A549 (cell line): Measurements from ENCODE around the gene GMIP. TPM values are rescaled to one million over a fixed set of nuclear protein-coding genes. Genes with fewer than 3 reads are reported as not detected.
"Not testable (repeated sequence)": the region's sequence is repeated elsewhere in the genome, so short reads cannot be mapped to it uniquely, and the experiment has no call there.

Experiments used
- ATAC-seq, 2 experiments: fragments of 200-7000 bp in 1 of 2; fragments of >200 bp in 1 of 2; cut with Nextera tagmentation in 1 of 2; cut with Tn5 transposase in 1 of 2; 3 replicates each; pipeline versions ENCODE4 v1.8.0 to v1.9.1; 2018 to 2020; ENCODE audit warnings: mild to moderate bottlenecking in 1 of 2, moderate library complexity in 1 of 2
- CTCF ChIA-PET: fragments of 300-600 bp; sonication (Branson Sonifier 250); formaldehyde crosslinking; extraction: SDS; loops from one replicate; lab custom pipeline; 2021; ENCODE audit warnings: antibody characterized with exemption, inconsistent platforms; lab: Yijun Ruan, JAX
- POLR2A ChIA-PET: fragments of 350-600 bp; formaldehyde crosslinking; extraction: SDS; loops from one replicate; lab custom pipeline; 2021; ENCODE audit warnings: antibody characterized with exemption, inconsistent platforms; lab: Yijun Ruan, JAX
- DNase-seq, 2 experiments: peaks; one replicate each; pipeline versions ENCODE4 v3.0.0 to v3.0.0-alpha.2; 2011 to 2016; ENCODE audit warnings: low read depth in 1 of 2, low spot score in 1 of 2
- FAIRE-seq: peaks from 2 replicates; lab custom pipeline; 2011; peaks lifted over from hg19 to GRCh38; lab: Jason Lieb, UNC
- H3K27ac ChIP-seq, 2 experiments: fragments of >200 bp; sonication (Bioruptor Twin); formaldehyde crosslinking; 3 replicates each; pipeline ENCODE4 v1.5.1; 2016 to 2017
- H3K4me1 ChIP-seq: fragments of >200 bp; sonication (Bioruptor Twin); formaldehyde crosslinking; 3 replicates; pipeline ENCODE4 v1.6.1; 2016
- H3K4me2 ChIP-seq: fragments of >200 bp; sonication (Bioruptor Twin); formaldehyde crosslinking; 3 replicates; pipeline ENCODE4 v1.6.1; 2016
- H3K4me3 ChIP-seq: fragments of >200 bp; sonication (Bioruptor Twin); formaldehyde crosslinking; 3 replicates; pipeline ENCODE4 v1.5.1; 2016
- H3K9me3 ChIP-seq: fragments of >200 bp; sonication (Bioruptor Twin); formaldehyde crosslinking; 3 replicates; pipeline ENCODE4 v1.6.1; 2016
- EHMT2 ChIP-seq: fragments of 200-600 bp; sonication (generic); IDR thresholded peaks from 2 replicates; pipeline ENCODE4 v1.6.1; 2016; ENCODE audit warnings: antibody characterized with exemption, low read depth, mild to moderate bottlenecking, moderate library complexity
- ESRRA ChIP-seq: fragments of 150-350 bp; IDR thresholded peaks from 2 replicates; pipeline ENCODE4 v1.6.1; 2014; ENCODE audit warnings: mild to moderate bottlenecking, low read length, borderline replicate concordance
- HDAC2 ChIP-seq: fragments of 200-600 bp; sonication (generic); IDR thresholded peaks from 2 replicates; pipeline ENCODE4 v1.6.1; 2016
- JUN ChIP-seq, 2 experiments: fragments of >200 bp; sonication (Bioruptor Twin); formaldehyde crosslinking; IDR thresholded peaks; 2 replicates in 1 of 2; 3 replicates in 1 of 2; pipeline ENCODE4 v1.6.1; 2016 to 2017
- MYC ChIP-seq: IDR thresholded peaks from 2 replicates; pipeline ENCODE4 v1.6.1; 2012; ENCODE audit warnings: mild to moderate bottlenecking, inconsistent platforms, low read length, improper control_type of control experiment, borderline replicate concordance
- NFE2L2 ChIP-seq: fragments of 150-350 bp; conservative IDR thresholded peaks from 2 replicates; pipeline ENCODE4 v1.6.1; 2014; ENCODE audit warnings: low read length
- NPAS2 ChIP-seq: fragments of 250-450 bp; sonication (Bioruptor Pico); IDR thresholded peaks from 2 replicates; pipeline ENCODE4 v1.8.0; 2022; ENCODE audit warnings: mild to moderate bottlenecking, moderate library complexity, borderline replicate concordance
- PHF8 ChIP-seq: fragments of 200-600 bp; sonication (generic); IDR thresholded peaks from 2 replicates; pipeline ENCODE4 v1.6.1; 2016; ENCODE audit warnings: low read depth, mild to moderate bottlenecking, antibody characterized with exemption, moderate library complexity, borderline replicate concordance
- POLR2A ChIP-seq: IDR thresholded peaks from 2 replicates; pipeline ENCODE4 v1.6.1; 2012; ENCODE audit warnings: mild to moderate bottlenecking, low read length
- RFX5 ChIP-seq: fragments of 450-650 bp; IDR thresholded peaks from 2 replicates; pipeline ENCODE4 v1.7.1; 2014; ENCODE audit warnings: antibody characterized with exemption, mild to moderate bottlenecking, moderate library complexity
- SREBF2 ChIP-seq: fragments of 450-650 bp; IDR thresholded peaks from 2 replicates; pipeline ENCODE4 v1.6.1; 2014; ENCODE audit warnings: mild to moderate bottlenecking, moderate library complexity
- ZFP36 ChIP-seq: fragments of 450-650 bp; IDR thresholded peaks from 2 replicates; pipeline ENCODE4 v1.6.1; 2014; ENCODE audit warnings: borderline replicate concordance; ENCODE audit not compliant: partially characterized antibody
- WGBS: methylation state at CpG from one replicate; pipeline ENCODE4 v1.1.6; 2017; ENCODE audit errors: missing lambda C conversion rate; 5-methylcytosine and 5-hydroxymethylcytosine counted together
- polyA plus RNA-seq, 4 experiments: library from polyadenylated mRNA; depleted of rRNA in 3 of 4; stranded (reverse); fragments of >200 nt; fragmentation: RNase III in 1 of 4; extraction: RNeasy Plus Mini Kit Qiagen cat#74134 plus additional on column Dnase treatment in 1 of 4; gene quantifications; 2 replicates in 3 of 4; 3 replicates in 1 of 4; pipeline ENCODE4 v1.2.3, GENCODE V29; 2011 to 2017
- TF ChIP-seq, protein P1 (sequence below): fragments of 250-450 bp; sonication (Bioruptor Pico); IDR thresholded peaks from 2 replicates; pipeline ENCODE4 v1.5.0; 2020; ENCODE audit warnings: low read depth, mild to moderate bottlenecking, moderate library complexity
- TF ChIP-seq, protein P2 (sequence below): IDR thresholded peaks from 2 replicates; pipeline ENCODE4 v1.6.1; 2012
- TF ChIP-seq, protein P3 (sequence below): IDR thresholded peaks from 2 replicates; pipeline ENCODE4 v1.6.1; 2012
- TF ChIP-seq, protein P4 (sequence below): IDR thresholded peaks from 2 replicates; pipeline ENCODE4 v1.6.1; 2012; ENCODE audit warnings: low read depth, borderline replicate concordance
- TF ChIP-seq, protein P5 (sequence below): fragments of 450-650 bp; IDR thresholded peaks from 2 replicates; pipeline ENCODE4 v1.6.1; 2014; ENCODE audit warnings: antibody characterized with exemption

Gene GMIP
- polyA plus RNA-seq, 2 of the 4 experiments (the other 2 are of a cell fraction): 1.4 to 4.1 TPM

DNA sequence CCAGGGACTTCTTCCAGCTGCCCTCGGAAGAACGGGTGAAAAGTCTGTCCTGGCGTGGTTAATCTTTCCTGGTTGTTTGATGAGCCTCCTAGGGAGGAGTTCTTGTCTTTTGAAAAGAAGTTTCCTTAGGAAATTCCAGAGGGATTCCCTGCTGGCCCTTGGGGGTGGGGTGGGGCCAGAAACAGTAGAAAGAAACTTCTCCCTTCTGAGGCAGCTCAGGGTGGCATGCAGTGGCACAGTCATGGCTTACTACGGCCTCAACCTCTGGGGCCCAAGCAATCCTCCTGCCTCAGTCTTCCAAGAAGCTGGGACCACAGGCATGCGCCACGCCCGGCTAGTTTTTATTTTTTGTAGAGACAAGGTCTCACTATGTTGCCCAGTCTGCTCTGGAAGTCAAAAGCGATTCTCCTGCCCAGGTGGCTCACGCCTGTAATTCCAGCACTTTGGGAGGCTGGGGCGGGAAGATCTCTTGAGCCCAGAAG is 26.7 kb upstream of the GMIP start (continued):
- TF ChIP-seq ESRRA (no peak), SREBF2 (no peak)
- TF ChIP-seq, protein P1, sequence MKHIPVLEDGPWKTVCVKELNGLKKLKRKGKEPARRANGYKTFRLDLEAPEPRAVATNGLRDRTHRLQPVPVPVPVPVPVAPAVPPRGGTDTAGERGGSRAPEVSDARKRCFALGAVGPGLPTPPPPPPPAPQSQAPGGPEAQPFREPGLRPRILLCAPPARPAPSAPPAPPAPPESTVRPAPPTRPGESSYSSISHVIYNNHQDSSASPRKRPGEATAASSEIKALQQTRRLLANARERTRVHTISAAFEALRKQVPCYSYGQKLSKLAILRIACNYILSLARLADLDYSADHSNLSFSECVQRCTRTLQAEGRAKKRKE: no peak

DNA sequence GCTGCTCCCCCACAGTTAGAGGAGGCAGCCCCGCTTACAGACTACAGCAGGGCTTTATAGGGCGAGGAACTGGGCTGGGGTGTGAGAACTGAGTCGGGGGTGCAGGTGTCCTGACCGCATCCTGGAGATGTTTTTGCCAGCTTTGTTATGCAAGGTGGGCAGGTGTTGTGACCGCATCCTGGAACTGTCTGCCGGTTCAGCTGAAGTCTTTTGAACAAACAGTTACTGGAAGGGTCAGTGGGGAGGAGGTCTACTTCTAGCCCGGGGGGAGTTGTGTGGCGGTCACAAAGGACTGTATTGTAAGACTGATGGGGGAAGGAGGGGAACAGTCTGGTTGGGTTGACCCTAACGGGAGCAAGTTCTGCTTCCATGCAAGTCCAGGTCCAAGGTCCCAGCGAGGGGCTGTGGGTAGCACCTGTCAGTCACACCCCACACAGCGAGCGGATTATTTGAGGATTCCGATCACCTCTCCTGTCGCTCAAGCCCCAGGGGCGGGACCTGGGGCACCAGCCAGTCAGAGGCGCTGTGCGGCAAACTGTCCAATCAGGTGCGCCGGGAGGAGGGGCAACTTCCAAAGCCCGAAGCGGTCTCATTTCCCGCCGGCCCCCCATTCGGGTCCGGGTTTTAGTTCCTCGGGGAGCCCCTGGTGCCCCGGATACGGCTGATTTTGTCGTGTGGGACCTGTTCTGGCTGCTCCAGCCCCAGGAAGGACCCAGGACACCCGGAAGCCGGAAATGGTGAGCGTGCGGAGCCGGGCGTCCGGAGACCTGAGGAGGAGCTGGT is 25.0 kb upstream of the GMIP start, which contains the start of gene ZNF101:
ZNF101 (plus strand) TSS at position 610 of the 783 bp plus-strand sequence; CDS start at position 735, 125 bp downstream.
- H3K27ac ChIP-seq: peak within 1 kb of the TSS; percentile 74 to 94
- no peak for FAIRE-seq
- peak within 1 kb of the TSS; percentile 66 for H3K4me3 ChIP-seq
- H3K4me2 ChIP-seq: peak within 1 kb of the TSS; percentile 85
- CTCF ChIA-PET: no interaction called here
- WGBS: 34% methylated on average over 19 of the region's 36 CpGs
- POLR2A ChIA-PET: interaction anchor here (1.5 kb wide), 1 partner anchor 64 kb away, joined by 13 read pairs; the partner anchor contains the start of gene ZNF14
- TF ChIP-seq NFE2L2 (no peak), PHF8 (peak; percentile 52; the same call in 1 of the 2 replicates), EHMT2 (no peak), MYC (no peak), RFX5 (no peak), ESRRA (no peak), POLR2A (peak; percentile 37), HDAC2 (no peak), NPAS2 (CRISPR knock-in tag) (no peak), ZFP36 (no peak), JUN (IDR thresholded peaks at IDR 0.05) (0 out of 5 replicates have a peak, but pooled peaks of 1 of the 2 experiments have one; percentile 35)
- TF ChIP-seq, protein P2, sequence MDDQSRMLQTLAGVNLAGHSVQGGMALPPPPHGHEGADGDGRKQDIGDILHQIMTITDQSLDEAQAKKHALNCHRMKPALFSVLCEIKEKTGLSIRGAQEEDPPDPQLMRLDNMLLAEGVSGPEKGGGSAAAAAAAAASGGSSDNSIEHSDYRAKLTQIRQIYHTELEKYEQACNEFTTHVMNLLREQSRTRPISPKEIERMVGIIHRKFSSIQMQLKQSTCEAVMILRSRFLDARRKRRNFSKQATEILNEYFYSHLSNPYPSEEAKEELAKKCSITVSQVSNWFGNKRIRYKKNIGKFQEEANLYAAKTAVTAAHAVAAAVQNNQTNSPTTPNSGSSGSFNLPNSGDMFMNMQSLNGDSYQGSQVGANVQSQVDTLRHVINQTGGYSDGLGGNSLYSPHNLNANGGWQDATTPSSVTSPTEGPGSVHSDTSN: peak; percentile 68; the same call in 1 of the 2 replicates
- TF ChIP-seq, protein P3, sequence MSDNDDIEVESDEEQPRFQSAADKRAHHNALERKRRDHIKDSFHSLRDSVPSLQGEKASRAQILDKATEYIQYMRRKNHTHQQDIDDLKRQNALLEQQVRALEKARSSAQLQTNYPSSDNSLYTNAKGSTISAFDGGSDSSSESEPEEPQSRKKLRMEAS: peak; percentile 23; the same call in 1 of the 2 replicates
- TF ChIP-seq, protein P4, sequence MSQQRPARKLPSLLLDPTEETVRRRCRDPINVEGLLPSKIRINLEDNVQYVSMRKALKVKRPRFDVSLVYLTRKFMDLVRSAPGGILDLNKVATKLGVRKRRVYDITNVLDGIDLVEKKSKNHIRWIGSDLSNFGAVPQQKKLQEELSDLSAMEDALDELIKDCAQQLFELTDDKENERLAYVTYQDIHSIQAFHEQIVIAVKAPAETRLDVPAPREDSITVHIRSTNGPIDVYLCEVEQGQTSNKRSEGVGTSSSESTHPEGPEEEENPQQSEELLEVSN: peak; percentile 57
- TF ChIP-seq, protein P5, sequence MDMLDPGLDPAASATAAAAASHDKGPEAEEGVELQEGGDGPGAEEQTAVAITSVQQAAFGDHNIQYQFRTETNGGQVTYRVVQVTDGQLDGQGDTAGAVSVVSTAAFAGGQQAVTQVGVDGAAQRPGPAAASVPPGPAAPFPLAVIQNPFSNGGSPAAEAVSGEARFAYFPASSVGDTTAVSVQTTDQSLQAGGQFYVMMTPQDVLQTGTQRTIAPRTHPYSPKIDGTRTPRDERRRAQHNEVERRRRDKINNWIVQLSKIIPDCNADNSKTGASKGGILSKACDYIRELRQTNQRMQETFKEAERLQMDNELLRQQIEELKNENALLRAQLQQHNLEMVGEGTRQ: no peak
- H3K9me3 ChIP-seq: peaks cover 8% of the 10 kb centered on the region; the same call in 1 of the 3 replicates
- ATAC-seq: peak; percentile 88 to 90
- DNase-seq: peak; percentile 74 to 89
- H3K4me1 ChIP-seq: peaks cover 4% of the 10 kb centered on the region; the same call in 1 of the 3 replicates

DNA sequence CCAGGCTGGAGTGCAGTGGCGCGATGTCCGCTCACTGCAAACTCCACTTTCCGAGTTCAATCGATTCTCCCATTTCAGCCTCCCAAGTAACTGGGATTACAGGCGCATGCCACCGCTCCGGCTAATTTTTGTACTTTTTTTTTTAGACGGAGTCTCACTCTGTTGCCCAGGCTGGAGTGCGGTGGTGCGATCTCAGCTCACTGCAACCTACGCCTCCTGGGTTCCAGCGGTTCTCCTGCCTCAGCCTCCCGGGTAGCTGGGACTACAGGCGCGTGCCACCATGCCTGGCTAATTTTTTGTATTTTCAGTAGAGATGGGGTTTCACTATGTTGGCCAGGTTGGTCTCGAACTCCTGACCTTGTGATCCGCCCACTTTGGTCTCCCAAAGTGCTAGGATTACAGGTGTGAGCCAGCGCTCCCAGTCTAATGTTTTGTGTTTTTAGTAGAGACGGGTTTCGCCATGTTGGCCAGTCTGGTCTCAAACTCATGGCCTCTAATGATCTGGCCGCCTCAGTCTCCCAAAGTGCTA is 22.0 kb upstream of the GMIP start:
- peaks cover 13% of the 10 kb centered on the region; the same call in 1 of the 3 replicates for H3K4me1 ChIP-seq
- H3K9me3 ChIP-seq, ATAC-seq, H3K4me2 ChIP-seq, DNase-seq, H3K4me3 ChIP-seq, FAIRE-seq, H3K27ac ChIP-seq, POLR2A ChIA-PET: not testable (repeated sequence)
- CTCF ChIA-PET: interaction anchor here (1.0 kb wide), 1 partner anchor 9 kb away, joined by 3 read pairs; no protein-coding TSS in a partner anchor
- 96% methylated on average over 21 of the region's 22 CpGs for WGBS
